HG02623 (cell line): Measurements from ENCODE around the gene RPP38.
A peak's percentile ranks its signal among the peaks of the same experiment; 100 is the strongest.

Source experiments
- ATAC-seq: cut with Tn5 transposase; IDR thresholded peaks from one replicate; pipeline ENCODE4 v1.9.1; 2021; ENCODE audit warnings: moderate library complexity; ENCODE audit not compliant: unreplicated experiment

RPP38 gene

DNA sequence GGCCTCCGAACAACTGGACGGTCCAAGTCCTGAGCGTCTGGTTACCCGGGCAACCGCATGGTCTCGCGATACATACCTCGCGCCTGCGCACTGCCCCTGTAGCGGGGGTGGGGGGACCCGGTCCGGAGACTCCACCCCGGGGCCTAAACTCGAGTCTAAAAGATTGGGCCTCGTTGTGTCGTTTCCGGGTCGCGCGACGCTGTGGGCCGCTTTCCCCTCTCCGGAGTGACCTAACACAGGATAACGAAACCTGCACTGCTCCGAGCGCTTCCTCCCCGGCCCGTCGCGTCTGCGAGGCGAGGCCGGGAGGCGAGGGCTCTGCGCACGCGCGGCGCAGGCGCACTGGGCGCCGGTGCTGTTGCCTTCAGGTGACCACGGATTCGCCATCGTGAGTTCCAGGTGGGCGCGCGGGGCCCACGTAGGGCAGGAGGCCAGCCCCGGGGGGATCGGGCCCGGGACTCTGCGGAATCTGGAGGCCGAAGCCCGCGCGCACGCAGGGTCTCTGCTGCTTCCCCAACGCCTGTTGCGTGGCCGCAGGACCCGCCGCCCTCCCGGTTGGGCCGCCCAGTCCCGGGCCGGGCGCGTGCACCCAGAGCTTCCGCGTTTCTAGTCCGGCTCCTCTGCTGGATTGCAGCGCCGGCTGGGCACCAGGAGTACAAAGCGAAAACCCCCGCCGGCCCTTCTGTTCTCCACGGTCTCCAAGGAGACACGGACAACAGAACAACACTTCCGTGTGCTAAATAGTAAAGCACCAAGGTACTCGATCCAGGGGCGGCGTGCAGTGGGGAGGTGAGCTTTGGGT lies at the start of gene RPP38:
TSS of gene RPP38 (plus strand) at position 345 of the 802 bp plus-strand sequence. CDS start 5,960 bp downstream, outside the sequence.
- peak; percentile 79 for ATAC-seq

GRCh38 chr10:15049533-15049932 lies 47.6 kb upstream of the RPP38 start:
- no peak for ATAC-seq

DNA sequence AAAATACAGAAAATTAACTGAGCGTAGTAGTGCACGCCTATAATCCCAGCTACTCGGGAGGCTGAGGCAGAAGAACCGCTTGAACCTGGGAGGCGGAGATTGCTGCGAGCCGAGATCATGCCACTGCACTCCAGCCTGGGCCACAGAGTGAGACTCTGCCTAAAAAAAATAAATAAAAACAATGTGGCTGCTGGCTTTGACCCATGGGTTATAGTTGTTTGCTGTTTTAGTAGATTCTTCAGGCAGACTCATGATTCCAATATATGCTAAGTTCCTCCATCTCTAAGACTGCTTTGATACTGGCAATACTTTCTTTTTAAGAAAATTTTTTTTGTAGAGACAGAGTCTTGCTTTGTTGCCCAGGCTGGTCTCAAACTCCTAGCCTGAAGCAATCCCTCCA lies 45.0 kb upstream of the RPP38 start:
- ATAC-seq = no peak

GRCh38 chr10:15053061-15053460 lies 44.1 kb upstream of the RPP38 start:
- ATAC-seq = no peak

GRCh38 chr10:15058689-15059088 lies 38.5 kb upstream of the RPP38 start:
- ATAC-seq = no peak

GRCh38 chr10:15059914-15060313 lies 37.2 kb upstream of the RPP38 start:
- no peak for ATAC-seq

DNA sequence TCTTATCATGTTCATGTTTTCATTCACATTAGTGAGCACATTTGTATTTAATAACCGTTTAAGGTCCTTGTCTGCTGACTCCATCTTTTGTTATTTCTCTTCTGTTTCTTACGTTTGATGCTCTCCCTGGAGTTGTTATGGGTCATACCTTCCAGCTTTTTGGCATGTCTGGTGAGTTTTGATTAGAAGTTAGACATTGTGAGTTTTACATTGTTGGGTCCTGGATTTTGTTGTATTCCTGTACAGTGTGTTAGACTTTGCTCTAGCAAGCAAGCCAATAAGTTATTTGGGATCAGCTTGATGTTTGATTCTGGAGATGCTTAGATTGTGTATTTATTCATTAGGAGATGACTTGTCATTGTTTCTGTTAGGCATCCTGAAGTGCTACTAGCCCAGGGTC lies 36.5 kb upstream of the RPP38 start:
- ATAC-seq = no peak

DNA sequence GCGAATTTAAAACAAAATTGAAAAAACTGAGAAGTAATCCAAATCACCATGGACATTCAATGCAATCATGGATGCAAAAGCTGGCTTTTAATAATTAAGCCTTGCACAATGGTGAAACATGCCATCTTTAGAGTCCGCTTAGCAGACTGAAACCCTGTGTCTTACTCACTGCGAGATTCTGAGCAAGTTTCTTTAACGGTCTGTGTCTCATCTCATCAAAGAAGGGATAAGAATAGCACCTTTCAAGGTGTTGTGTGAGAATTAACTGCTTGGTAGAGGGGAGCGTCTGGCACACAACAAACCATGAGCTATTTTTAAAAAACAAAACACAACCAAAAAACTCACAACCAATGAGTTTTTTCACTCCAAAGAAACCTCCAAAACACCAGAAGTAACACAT lies 30.0 kb upstream of the RPP38 start:
- no peak for ATAC-seq

GRCh38 chr10:15068802-15069201 lies 28.4 kb upstream of the RPP38 start:
- ATAC-seq = no peak

DNA sequence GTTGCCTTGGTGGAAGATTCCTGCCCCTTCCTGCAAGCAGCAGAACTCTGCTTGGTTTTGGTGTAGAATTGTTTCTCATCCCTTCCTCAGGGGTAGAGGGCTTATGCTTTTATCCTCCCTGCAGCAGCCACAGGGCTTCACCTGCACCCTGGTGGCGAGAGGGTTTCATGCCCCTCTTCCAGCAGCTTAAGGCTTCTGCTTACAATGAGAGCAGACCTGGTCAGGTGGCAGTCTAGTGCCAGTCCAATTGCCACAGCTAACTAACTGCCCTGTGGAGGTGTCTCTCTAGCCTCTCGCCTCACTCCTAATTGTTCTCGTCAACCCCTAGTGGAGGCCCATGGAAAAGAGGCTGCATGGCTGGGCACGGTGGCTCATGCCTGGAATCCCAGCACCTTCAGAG lies 27.9 kb upstream of the RPP38 start:
- ATAC-seq = no peak

DNA sequence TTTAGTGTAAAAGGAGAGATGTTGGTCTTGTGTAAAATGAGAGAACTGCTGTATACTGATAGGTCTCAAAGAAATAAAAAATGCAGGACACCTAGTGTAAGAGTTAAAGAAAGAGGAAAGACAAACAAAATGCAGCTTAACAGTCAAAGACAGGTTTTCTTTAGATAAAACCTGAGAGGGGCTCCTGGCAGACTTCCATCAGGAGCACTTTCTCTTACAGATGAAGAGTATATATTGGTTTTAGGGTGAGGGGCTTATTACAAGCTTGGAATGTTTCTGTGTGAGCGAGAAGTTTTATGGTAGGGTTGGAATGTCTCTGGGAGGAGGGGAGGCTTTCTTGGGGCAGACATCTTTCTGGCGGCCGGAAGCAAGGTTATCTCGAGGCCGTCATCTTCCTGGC lies 24.8 kb upstream of the RPP38 start:
- no peak for ATAC-seq

DNA sequence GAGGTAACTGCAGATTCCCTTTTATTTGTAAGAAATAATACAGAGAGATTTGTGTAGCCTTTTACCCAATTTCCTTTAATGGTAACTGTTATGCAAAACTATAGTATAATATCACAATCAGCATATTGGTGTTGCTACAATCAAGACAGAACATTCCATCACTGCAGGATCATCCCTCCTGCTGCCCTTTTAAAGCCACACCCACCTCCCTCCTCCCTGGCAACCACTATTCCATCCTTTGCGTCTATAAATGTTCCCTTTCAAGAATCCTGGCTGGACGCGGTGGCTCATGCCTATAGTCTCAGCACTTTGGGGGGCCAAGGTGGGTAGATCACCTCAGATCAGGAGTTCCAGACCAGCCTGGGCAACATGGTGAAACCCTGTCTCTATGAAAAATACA lies 21.7 kb upstream of the RPP38 start:
- no peak for ATAC-seq

- ATAC-seq = no peak
These were observed 13.3 kb upstream of the RPP38 start for GRCh38 chr10:15083674-15084501.

DNA sequence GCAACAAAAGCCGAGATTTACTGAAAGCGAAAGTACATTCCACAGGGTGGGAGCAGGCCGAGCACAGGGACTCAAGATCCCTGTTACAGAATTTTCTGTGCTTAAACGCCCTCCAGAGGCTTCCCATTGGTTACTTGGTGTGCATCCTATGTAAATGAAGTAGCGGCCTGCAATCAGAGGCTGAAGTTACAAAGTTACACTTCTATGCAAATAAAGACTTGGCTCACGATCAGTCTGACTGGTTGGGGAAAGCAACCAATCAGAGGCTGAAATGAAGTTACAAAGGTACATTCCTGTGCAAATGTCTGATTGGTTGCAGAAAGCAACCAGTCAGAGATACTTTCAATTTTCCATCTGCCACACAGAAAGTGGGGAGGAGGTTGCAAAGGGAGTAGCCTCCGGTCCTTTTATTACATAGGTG lies 12.6 kb upstream of the RPP38 start:
- no peak for ATAC-seq

DNA sequence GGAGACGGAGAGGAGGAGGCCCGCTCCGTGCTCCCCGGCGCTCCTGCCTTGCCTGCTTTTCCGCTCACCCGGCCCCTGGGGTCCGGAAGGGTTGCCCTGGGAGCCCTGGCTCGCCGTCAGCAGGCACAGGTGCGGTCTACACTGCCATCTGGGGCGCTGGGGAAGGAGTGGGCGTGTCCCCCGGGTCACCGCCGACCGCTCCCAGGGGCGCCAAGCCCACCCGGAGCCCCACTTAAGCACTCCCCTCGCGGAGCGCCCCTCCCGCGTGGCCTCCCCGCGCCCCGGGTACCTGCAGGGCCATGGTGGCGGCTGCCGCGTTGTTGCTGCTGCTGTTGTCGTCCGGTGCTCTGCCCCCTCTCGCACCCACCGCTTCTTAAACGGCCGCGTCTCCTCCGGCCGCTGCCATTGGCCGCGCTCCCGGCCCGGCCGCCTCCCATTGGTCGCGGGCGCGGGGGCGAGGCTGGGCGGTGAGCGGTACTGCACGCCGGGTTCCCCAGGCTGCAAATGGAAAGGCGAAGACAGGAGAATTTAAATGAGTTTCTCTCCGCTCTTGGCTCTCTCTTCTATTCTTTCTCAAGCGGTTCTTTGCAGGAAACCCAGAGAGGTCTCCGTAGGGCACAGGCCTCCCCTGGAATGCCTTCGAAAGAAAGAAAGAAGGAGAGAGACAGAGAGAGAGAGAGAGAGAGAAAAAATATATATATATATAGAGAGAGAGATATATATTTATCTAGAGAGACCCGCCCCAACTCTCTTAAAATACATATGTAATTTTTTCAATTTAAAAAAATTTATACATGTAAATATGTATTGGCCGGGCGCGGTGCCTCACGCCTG lies 8.5 kb upstream of the RPP38 start, which contains the start of gene ACBD7:
TSS of gene ACBD7 (minus strand) at position 349 of the 834 bp plus-strand sequence. CDS start at position 301, 48 bp downstream.
- peak; percentile 100 for ATAC-seq

- ATAC-seq = no peak
These were observed 5.7 kb upstream of the RPP38 start for GRCh38 chr10:15091418-15091817.

DNA sequence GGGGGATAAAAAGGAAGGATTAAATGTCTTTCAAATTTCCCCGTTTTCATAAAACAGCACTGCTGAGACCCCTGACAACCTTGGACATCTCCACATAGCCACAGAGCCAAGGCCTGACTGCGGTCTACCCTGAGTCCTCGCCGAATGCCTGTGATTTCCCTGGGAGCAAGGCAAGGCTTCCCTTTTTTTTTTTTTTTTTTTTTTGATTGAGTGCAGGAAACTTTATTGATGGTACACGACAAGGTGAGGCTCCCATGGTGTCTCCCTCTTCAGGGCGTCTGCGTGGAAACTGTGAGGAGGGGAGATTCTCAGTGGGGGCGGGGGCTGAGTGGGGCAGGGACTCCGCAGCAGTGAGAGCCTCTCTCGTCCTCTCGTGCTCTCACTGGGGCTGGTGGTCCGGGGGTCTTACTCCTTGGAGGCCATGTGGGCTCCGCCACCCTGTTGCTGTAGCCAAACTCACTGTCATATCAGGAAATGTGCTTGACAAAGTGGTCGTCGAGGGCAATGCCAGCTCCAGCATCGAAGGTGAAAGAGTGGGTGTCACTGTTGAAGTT lies 4.2 kb upstream of the RPP38 start:
- ATAC-seq = no peak

GRCh38 chr10:15096661-15097010 lies 519 bp upstream of the RPP38 start:
- peak; percentile 15 for ATAC-seq

- ATAC-seq = no peak
These were observed 2.7 kb downstream of the RPP38 start for GRCh38 chr10:15099886-15100285.

DNA sequence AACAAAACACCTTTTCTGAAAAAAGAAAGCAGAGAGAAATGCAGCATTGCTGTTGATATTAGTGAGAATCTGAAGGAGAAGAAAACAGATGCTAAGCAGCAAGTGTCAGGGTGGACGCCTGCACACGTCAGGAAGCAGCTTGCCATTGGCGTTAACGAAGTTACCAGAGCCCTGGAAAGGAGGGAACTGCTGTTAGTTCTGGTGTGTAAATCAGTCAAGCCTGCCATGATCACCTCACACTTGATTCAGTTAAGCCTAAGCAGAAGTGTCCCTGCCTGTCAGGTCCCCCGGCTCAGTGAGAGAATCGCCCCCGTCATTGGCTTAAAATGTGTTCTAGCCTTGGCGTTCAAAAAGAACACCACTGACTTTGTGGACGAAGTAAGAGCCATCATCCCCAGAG lies 6.4 kb downstream of the RPP38 start:
- ATAC-seq = no peak
